ENCODE results near the gene SLC5A2. TPM values are rescaled to one million over a fixed set of nuclear protein-coding genes. Genes with fewer than 3 reads are reported as not detected.
"Not testable (repeated sequence)": the region's sequence is repeated elsewhere in the genome, so short reads cannot be mapped to it uniquely, and the experiment has no call there.

The SLC5A2 gene
- total and polyA plus RNA-seq, 2 of the 13 experiments (the other 11 are each of a cell fraction or from before 2014, with no cell fraction given), result 0.24 to 0.97 TPM

DNA sequence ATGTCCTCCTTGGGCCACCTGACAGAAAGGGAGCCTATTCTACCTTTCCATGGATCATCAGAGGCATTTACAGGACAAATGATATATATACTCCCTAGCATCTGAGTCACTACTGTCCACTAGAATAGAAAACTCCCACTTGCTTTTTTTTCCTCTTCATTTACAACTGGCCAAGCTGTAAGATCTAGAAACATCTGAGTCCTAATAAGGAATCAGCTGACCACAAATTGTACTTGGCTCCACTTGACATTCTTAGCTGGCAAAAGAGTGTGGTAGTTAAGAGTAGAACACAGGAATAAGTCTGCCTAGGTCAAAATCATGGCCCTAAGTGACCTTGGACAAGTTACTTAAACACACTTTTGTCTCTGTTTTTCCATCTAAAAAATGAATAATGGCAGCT is 20.1 kb downstream of the SLC5A2 start:
- H3K27me3 ChIP-seq (ENCODE audit: control insufficient read depth in 1 of 2, insufficient read depth in 2 of 2, low read length in 2 of 2), result no peaks in the 10 kb centered on the region; a peak in 1 of 5 replicates
- peaks cover 7 to 35% of the 10 kb centered on the region in 2 experiments; a peak in 4 of 5 replicates for H3K36me3 ChIP-seq (replicated peaks in 1 of 2; ENCODE audit: control insufficient read depth in 1 of 2, insufficient read depth in 2 of 2, low read length in 2 of 2)
- no peak overlapping the region for H3K9ac ChIP-seq (ENCODE audit: insufficient read depth, low read depth, low read length)
- H3K9me3 ChIP-seq (ENCODE audit: low read length), result no peaks in the 10 kb centered on the region
- peaks cover 17% of the 10 kb centered on the region for H3K79me2 ChIP-seq (ENCODE audit: insufficient read depth, low read length)
- POLR2A ChIA-PET, result interaction anchor here (0.7 to 2.5 kb wide), 5 partner anchors 19 to 324 kb away, joined by 3 to 13 read pairs (median 7); partner anchors contain the start of gene ARMC5
- no TSS peak for BruUV-seq (replicated peaks)
- in situ Hi-C loops (cut with HindIII; ENCODE audit: extremely low pct_ligation_motif_present, low pct_unique_long_range_greater_than_20kb), result no loop called here
- DNase-seq (ENCODE audit: low spot score) (no peak), ATAC-seq (no peak), FAIRE-seq (no peak)
- H4K20me1 ChIP-seq (ENCODE audit: insufficient read depth, low read length), result no peaks in the 10 kb centered on the region
- peaks cover 49% of the 10 kb centered on the region for H3K4me1 ChIP-seq (ENCODE audit: insufficient read depth, low read length)
- H2AFZ ChIP-seq (ENCODE audit: low read length), result no peak overlapping the region
- TF ChIP-seq ZNF543 (CRISPR knock-in tag; IDR thresholded peaks at IDR 0.05) (0 out of 2 replicates have a peak, but pooled peaks have one; percentile 40), MTF1 (CRISPR knock-in tag; IDR thresholded peaks at IDR 0.05) (no peak)
- no peak overlapping the region for H3K4me3 ChIP-seq (replicated peaks in 1 of 3; ENCODE audit: insufficient read depth in 1 of 3, low read depth in 2 of 3, low read length in 3 of 3)
- CTCF ChIA-PET (ENCODE audit: low intra/inter-chr PET ratio, low total read pairs), result no interaction called here
- no peak overlapping the region for H3K27ac ChIP-seq (ENCODE audit: extremely low read length, insufficient read depth, low read length)
- H3K4me2 ChIP-seq (ENCODE audit: low read depth, low read length), result no peak overlapping the region
- intact Hi-C loops (cut with micrococcal nuclease; ENCODE audit: unreplicated experiment), result no loop called here

DNA sequence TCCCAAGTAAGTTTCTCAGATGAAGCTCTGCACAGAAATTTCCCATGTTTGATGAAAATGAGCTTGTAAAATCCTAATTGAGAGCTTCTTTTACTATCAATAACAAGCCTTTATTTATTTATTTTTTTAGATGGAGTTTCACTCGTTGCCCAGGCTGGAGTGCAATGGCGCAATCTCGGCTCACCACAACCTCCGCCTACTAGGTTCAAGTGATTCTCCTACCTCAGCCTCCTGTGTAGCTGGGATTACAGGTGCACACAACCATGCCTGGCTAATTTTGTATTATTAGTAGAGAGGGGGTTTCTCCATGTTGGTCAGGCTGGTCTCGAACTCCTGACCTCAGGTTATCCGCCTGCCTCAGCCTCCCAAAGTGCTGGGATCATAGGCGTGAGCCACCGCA is 20.6 kb downstream of the SLC5A2 start:
- H3K4me2 ChIP-seq (ENCODE audit: low read depth, low read length); FAIRE-seq; H3K27ac ChIP-seq (ENCODE audit: extremely low read length, insufficient read depth, low read length); CTCF ChIA-PET (ENCODE audit: low intra/inter-chr PET ratio, low total read pairs); DNase-seq (ENCODE audit: low spot score); intact Hi-C loops (cut with micrococcal nuclease; ENCODE audit: unreplicated experiment); ATAC-seq; H3K9ac ChIP-seq (ENCODE audit: insufficient read depth, low read depth, low read length); in situ Hi-C loops (cut with HindIII; ENCODE audit: extremely low pct_ligation_motif_present, low pct_unique_long_range_greater_than_20kb); H4K20me1 ChIP-seq (ENCODE audit: insufficient read depth, low read length); H2AFZ ChIP-seq (ENCODE audit: low read length); BruUV-seq (replicated peaks); H3K9me3 ChIP-seq (ENCODE audit: low read length); H3K4me3 ChIP-seq (replicated peaks in 1 of 3; ENCODE audit: insufficient read depth in 1 of 3, low read depth in 2 of 3, low read length in 3 of 3); H3K27me3 ChIP-seq (ENCODE audit: control insufficient read depth in 1 of 2, insufficient read depth in 2 of 2, low read length in 2 of 2): not testable (repeated sequence)
- H3K4me1 ChIP-seq (ENCODE audit: insufficient read depth, low read length), result peaks cover 49% of the 10 kb centered on the region
- peaks cover 18% of the 10 kb centered on the region for H3K79me2 ChIP-seq (ENCODE audit: insufficient read depth, low read length)
- H3K36me3 ChIP-seq (replicated peaks in 1 of 2; ENCODE audit: control insufficient read depth in 1 of 2, insufficient read depth in 2 of 2, low read length in 2 of 2), result peaks cover 3 to 30% of the 10 kb centered on the region in 2 experiments; a peak in 3 of 5 replicates
- 97% methylated on average over 8 of the region's 8 CpGs for WGBS (ENCODE audit: low lambda C conversion rate)
- POLR2A ChIA-PET, result interaction anchor here (0.7 to 2.5 kb wide), 5 partner anchors 20 to 324 kb away, joined by 3 to 13 read pairs (median 7); partner anchors contain the start of gene ARMC5
